ENCODE measurements around the gene CLEC2L.
"Not testable (repeated sequence)": the region's sequence is repeated elsewhere in the genome, so short reads cannot be mapped to it uniquely, and the experiment has no call there.

CLEC2L gene

DNA sequence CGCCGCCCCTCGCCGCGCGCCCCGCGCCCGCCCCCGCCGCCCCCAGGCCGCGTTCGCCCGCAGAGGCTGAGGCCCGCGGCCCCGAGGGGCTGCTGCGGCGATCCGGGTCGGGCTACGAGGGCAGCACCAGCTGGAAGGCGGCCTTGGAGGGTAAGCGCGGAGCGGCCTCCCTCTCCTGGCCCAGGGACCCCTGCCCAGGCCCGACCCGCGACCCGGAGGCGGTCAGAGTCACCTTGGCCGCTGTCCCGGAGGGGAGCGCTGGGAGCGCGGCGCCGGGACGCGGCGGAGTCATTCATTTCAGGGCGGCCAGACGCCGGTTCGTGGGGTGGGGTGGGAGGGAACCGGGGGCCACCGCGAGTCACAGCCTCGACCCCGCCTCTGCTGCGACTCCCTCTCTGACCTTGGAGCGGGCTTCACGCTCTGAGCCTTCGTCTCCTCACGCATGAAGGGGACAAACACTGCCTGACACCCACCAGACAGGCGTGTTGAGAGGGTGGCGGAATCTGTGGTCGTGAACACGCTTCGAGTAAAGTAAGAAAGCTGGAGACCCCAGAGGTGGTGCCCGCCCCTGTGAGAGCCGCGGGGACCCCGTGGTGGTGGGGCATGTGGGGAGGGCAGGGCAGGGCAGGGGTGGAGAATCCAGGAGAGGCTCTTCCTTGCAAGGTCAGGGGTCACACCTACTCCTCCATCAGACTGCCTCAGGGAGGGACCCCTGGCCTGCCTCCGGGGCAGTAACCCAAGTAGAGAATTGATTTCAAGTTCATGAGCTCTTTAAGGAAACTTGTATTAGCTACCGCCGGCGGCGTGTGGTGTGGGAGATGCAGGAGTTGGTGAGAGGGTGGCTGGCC is 707 bp downstream of the CLEC2L start:
- no peak for DNase-seq

DNA sequence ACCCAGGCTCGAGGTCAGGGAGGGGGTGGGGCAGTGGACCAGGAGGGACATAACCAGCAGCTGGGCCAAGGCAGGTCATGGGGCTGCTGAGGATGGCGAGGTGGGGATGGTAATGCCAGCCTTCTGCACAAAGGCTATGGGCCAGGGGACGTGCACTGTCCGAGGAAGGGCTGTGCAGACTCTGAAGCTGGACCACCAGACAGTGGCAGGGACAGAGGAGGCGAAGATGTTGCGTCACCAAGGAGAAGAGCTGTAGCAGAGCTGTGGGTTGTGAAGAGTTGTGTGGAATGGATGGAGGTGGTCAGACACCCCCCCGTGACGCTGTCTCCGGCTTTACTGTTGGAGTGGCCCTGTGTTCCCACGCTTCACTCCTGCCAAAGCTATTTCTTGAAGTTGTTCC is 1.8 kb downstream of the CLEC2L start:
- DNase-seq: no peak

DNA sequence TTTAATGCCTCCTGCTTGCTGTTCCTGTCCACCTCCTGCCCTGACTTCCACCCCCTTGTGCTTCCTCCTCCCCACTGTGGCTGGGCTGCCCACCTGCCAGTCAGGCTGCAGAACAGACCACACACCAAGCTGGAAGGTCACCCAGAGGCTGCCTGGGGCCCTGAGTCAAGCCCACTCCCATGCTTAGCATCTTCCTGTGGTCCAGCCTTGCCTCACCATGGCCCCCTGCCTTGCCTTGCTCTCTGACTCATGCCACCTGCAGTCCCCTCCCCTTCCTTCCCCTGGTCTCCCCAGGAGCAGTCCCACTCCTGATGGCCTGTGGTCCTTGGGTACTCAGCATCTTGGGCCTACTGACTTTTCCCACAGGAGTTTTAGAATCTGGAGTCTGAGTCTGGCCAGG is 2.3 kb downstream of the CLEC2L start:
- DNase-seq: no peak

DNA sequence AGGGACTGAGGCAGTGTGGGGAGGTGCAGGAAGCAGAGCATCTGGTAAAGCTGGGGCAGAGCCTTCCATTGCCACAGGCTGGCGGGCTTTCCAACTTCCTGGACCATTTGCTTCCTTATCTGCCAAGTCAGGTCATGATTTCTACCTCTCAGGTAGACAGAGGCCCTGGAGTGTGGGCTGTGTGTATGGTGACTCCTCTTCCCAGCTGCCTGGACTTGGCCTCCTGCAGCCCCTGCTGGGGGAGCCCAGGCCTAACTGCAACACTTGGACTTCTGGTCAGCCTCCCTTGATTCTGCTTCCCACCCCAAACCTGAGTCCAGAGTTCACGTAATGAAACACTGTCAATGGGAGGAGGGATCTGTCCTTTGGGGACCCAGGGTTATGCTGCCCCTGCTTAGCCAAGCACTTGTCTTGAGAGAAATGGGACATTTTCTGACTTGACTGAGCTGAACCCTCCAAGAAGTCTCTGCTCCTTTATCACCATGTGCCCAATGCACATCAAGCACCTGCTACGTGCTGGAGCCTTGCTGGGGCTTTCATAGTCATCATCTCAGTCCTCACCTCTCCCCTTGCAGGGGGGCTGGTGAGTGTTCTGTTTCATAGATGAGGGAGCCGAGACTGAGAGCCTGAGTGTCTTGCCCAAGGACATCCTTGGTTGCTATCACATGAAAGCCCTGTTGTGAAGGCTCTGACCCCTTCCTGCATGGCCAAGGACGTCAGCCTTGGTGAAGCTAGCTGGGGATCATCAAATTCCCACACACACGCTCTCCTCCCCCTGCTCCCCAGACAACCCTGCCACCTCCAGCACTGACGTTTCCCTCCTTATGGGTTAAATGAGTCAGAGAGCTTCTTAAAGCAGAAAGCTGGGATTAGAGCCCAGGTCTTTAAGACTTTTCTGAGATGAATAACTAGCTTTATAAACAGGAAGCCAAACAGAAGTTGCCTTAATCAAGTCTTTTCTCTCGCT is 3.4 kb downstream of the CLEC2L start:
- DNase-seq: no peak

DNA sequence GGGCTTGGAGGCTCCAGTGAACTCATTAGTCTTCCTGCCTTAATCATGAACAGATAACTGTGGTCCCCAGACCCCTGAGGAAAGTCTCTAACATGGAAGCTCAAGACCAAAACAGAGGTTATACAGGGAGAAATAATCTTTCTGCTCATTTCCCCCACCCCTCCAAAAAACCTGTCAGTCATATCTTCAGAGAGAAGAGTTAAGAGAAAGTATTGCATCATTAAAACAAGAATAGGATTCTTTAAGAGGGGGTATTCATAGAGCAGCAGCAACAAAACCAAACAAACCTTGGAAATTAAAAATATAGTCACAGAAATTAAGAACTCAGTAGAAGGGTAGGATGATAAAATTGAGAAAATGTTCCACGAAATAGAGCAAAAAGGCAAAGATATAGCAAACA is 7.6 kb downstream of the CLEC2L start:
- DNase-seq: no peak

DNA sequence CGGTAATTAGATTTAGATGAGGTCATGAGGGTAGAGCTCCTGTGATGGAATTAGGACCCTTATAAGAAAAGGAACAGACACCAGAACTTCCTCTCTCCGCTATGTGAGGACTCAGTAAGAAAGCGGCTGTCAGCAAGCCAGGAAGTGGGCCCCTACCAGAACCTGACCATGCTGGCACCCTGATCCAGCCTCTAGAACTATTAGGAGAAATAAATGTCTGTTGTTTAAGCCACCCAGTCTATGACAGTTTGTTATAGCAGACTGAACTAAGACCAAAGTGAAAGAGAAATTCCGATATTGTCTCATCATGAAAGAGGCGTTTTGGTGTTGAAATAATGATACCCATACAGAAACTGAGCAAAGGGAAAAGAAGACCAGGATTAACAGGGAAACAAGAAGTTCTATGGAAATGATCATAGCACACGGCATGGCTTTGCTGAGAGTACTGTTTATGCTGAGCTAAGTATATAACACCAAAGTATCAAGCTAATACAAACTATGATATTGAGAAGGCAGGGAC is 9.2 kb downstream of the CLEC2L start:
- DNase-seq: no peak

DNA sequence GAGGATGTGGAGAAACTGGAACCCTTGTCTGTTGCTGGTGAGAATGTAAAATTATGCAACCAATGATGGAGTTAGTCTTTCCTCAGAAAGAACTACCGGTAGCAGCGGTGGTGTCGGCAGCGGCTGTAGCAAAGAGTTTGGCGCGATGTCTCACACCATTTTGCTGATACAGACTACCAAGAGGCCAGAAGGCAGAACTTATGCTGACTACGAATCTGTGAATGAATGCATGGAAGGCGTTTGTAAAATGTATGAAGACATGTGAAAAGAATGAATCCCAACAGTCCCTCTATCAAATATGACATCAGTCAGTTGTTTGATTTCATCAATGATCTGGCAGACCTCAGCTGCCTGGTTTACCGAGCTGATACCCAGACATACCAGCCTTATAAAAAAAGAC is 10.6 kb downstream of the CLEC2L start:
- DNase-seq: no peak

DNA sequence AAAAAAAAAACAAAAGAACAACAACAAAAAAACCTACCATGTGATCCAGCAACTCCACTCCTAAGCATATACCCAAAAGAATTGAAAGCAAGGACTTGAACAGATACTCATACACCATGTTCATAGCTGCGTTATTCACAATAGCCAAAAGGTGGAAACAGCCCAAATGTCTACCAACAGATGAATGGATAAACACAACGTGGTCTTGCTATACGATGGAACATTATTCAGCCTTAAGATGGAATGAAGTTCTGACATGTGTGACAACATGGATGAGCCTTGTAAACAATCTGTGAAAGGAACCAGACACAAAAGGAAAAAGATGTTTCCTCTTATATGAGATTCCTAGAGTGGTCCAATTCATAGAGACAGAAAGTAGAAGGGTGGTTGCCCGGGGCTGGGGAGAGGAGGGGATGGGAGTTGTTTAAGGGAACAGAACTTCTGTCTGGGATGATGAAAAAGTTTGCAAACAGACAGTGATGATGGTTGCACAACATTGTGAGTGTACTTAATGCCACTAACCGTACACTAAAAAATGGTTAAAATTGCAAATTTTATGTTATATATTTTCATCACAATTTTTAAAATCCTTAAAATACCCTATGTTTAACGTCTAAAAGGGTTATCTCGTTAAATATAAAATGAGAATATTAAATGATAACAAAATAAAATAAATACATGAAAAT is 11.6 kb downstream of the CLEC2L start:
- no peak for DNase-seq

DNA sequence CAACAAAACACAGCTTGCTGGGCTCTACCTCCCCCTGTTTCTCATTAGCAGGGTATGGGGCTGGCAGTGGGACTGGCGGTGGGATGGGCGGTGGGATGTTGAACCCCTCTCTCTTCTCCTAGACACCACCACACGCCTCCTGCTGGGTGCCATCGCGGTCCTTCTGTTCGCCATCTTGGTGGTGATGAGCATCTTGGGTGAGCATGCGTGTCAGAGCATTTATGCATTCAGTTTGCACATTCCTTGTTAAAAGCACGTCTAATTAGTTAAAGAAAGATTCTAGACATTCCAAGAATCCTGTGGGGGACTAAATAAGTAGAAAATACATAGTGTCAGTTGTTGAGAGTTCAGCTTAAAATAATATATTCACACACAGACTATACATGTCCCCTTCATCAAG is 12.7 kb downstream of the CLEC2L start:
- DNase-seq: no peak

DNA sequence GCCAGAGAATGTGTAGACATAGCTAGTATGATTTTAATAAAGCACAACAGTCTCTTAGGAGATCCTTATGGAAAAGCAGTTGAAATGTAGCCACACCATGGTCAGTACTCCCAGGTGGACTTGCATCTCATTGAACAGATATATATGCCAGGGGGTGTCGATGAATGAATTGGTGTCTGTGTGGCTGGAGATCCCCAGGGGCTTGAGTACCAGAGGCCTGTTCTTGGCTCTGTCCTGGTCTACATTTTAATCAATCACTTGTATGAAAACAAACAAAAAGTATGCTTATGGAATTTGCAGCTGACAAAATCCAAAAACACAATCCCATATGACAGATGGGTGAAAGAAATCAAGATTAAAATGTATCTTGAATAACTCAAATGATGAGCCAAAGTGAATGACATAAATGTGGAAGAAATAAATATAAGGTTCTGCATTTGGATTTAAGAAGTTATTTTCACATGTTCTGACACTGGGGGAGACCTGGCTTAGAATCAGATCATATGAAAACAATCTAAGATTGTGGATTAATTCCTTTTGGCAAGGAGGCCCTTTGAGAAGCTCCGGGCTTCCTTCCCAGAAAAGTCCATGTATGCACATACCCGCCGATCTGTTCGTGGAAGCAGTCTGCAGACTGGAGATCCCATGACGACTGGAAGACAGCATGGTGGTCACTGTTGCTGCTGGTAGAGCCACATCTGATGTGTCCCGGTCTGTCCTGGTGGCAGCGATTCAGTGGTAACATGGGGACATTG is 15.6 kb downstream of the CLEC2L start:
- no peak for DNase-seq

DNA sequence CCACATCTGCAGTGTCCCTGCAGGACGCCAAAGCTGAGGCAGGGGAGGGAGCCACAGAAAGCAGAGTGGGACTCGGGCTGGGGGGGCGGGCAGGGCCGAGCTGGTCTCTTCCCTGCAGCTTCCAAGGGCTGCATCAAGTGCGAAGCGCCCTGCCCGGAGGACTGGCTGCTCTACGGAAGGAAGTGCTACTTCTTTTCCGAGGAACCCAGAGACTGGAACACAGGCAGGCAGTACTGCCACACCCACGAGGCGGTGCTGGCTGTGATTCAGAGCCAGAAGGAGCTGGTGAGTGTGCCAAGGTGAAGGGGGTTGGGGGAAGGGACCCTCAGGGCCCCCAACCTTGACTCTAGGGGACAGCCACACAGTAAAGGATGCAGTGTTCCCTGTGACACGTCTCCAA is 16.7 kb downstream of the CLEC2L start:
- DNase-seq: no peak

DNA sequence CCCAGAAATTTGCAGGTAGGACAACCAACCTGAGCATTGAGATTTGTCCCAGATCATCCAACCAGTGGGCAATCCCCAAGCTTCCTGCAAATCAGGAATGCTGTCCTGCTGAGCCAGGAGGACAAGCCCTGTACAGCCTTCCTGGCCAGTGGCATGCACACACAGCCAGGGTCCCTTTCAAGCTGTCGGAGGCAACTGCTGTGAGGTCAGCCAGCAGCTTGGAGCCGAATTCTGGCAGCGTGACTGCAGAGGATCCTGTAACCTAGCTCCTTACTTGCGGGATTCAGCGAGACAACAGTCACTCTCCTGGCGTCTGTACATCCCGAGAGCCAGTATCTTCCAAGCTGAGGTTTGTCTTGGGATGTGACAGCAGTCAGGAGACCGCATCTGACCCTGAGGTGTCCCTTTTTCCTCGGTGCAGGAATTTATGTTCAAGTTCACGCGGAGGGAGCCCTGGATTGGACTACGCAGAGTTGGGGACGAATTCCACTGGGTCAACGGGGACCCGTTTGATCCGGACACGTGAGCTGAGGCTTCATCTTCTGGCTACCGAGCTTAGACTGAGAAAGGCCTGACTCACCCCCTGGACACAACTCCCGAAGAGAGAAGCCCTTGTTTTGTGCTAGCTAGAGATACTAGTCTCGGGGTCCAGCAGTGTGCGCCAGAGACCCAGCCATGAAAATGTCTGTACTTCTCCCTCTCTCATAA is 18.3 kb downstream of the CLEC2L start:
- no peak for DNase-seq

DNA sequence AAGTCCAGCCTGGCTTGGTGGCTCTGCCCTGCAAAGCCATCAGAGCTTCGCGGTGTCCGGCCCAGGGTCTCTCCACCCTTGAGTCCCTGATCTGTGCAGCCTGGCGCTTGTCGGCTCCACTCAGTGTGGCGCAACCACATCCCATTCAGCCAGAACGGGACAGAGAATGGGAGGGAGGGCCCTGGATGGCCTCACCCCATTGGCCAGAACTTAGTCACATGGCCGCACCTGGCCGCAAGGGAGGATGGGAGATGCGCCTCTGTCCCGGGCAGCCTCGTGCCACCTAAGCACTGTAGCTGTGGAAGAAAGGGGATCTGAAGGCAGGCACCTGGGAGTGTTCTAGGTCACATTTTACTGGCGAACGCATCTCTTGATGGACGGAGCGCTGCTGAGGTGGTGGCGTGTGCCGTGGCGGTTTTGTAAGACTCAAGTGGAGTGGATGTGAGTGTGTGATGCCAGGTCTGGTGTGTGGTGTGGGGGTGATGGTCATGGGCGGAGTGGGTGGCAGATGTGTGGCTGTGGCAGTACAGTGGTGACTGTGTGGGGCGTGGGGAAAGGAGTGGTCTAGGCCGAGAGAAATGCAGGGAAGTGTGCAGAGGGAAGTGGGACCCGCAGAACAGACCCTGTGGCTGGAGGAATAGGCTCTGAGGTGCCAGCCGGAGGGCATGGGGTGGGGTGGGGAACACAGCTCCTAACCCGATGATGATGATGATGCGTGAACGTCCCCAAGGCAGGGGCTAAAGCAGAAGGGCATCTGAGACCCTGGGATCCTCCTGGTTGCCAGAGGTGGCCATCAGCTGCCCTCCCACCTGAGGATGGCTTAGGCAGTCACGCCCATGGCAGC is 19.0 kb downstream of the CLEC2L start:
- no peak for DNase-seq

DNA sequence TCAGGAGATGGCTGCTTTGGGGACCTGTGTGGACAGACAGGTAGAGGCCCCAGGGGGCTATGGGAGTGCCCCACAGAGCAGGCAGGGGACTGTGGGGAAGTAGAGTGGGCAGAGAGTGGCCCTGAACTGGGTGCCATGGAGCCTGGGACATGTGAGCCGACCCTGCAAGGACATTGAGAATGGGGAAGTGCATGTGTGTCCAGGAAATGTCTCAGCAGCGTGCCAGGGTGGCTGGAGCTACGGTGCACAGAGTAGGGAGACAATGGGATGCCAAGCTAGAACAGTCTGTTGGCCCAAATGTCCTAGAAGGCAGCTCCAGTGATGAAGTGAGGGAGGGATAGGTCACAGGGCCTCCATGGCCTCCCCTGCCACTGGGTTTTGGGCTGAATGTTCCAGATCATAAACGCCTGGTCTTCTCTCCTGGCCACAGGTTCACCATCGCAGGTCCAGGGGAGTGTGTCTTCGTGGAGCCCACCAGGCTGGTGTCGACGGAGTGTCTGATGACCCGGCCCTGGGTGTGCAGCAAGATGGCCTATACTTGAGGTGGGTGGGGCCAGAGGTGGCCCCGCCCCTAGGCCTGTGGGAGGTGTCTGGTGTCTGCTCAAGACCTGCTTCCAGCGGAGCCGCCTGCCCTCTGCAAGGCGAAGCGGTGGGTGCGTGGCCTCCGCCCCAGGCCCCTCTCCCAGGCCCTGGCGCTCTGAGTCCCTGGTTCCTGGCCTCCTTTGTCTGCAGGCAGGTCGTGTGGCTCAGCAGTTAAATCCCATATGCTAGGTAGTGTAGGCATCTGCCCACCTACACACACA is 20.5 kb downstream of the CLEC2L start:
- DNase-seq: no peak

DNA sequence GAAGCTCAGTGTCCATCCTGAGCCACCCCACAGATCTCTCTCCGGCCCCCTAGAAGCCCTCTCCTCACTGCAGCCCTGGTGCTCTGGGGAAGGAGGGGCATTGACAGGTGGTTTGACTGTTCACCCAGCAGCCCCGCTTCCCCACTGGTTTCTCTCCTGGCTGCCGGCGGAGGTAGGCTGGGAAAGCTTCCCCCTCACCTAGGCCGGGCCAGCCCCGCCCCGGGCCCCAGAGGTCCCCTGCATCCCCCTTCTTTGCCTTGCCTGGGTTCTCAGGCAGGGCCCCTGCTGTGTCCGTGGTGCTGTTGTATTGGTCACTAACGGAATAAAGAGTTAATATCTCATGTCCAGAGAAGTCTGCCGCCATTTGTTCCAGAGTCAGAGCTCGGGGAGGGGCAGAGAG is 21.2 kb downstream of the CLEC2L start:
- DNase-seq: no peak

DNA sequence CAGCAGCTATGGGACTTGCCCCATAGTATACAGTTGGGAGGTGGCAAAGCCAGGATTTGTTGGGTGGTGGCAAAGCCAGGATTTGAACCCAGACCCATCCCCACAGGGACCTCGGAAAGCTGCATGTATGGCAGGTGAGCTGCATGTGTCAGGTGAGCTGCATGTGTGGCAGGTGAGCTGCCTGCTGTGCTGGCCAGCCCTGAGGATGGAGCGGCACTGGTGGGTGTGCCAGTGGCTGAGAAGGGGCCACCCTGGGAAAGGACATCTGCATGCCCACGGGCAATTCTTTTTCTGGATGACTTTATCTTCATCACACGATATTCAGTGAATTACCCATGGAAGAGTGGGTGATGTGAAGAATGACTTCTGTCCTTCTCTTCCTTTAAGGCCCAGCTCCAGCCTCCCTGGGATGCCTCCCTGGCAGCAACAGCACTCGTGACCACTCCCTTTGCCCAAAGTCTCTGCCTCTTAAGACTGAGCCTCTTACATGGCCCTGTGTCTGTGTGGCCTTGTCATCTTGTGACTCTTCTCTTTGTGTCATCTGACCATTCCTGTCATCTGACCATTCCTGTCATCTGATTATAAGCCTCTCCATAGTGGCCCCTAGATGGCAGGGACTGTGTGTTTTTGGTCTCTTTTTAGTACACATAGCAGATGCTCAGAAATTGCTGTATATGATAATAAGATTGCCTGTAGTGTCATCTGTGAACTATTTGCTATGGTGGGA is 25.0 kb downstream of the CLEC2L start:
- no peak for DNase-seq

DNA sequence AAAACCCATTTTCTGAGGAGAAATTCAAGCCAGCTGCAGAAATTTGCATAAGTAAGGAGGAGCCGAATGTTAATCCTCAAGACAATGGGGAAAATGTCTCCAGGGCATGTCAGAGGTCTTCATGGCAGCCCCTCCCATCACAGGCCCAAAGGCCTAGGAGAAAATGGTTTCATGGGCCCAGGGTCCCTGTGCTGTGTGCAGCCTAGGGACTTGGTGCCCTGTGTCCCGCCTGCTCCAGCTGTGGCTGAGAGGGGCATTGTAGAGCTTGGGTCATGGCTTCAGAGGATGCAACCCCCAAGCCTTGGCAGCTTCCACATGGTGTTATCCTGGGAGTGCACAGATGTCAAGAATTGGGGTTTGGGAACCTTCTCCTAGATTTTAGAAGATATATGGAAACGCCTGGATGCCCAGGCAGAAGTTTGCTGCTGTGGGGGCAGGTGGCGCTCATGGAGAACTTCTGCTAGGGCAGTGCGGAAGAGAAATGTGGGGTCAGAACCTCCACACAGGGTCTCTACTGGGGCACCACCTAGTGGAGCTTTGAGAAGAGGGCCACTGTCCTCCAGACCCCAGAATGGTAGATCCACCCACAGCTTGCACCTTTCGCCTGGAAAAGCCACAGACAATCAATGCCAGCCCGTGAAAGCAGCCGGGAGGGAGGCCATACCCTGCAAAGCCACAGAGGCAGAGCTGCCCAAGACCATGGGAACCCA is 30.7 kb downstream of the CLEC2L start:
- DNase-seq: not testable (repeated sequence)

DNA sequence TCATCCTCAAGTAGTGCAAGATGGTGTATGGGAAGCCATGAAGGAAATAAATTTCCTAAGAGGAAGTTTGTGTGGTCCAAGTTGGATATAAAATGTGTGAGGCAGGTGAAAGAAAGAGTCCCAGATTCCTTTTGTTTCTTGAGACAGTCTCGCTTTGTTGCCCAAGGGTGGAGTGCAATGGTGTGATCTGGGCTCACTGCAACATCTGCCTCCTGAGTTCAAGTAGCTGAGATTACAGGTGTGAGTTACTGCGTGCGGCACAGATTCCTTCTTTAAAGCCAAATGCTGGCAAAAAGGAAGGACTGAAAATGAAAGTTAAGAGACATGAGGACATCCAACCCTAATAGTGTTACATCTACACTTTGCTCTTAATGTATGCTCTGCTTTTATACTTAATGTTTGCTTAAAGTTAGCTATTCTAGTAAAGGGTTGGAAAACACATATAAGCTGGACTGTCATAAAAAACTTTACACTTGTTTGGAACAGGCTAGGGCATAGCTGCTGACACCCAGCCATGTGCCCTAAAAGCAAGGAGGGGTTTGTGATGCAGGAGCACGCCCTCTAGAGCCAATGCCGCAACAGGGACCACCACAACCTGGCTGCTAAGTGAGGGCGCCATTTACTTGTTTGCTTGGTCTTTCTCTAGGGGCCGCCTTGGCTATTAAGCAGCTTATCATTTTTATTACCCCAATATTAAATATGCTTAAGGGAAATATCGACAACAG is 34.5 kb downstream of the CLEC2L start:
- DNase-seq: no peak

Data from KG1 (cell line).